GM19397 (cell line): Measurements from ENCODE around the gene CDK18.
"Not testable (repeated sequence)": the region's sequence is repeated elsewhere in the genome, so short reads cannot be mapped to it uniquely, and the experiment has no call there.

Experiments used
- ATAC-seq: cut with Tn5 transposase; IDR thresholded peaks from one replicate; pipeline ENCODE4 v1.9.1; 2021; ENCODE audit warnings: mild to moderate bottlenecking, moderate library complexity; ENCODE audit not compliant: unreplicated experiment

Gene CDK18

GRCh38 chr1:205504311-205505075 lies at the start of gene CDK18:
TSS of gene CDK18 (plus strand) at chr1:205504669. CDS start at chr1:205523168, 18,499 bp downstream.
- ATAC-seq: no peak

GRCh38 chr1:205454903-205455335 lies 49.5 kb upstream of the CDK18 start:
- no peak for ATAC-seq

- ATAC-seq: no peak
Observed at GRCh38 chr1:205455581-205456382, 48.7 kb upstream of the CDK18 start, which contains the start of gene BLACAT1. TSS of gene BLACAT1 (minus strand) at chr1:205456045.

- ATAC-seq: no peak
Observed at GRCh38 chr1:205456383-205456867, 48.0 kb upstream of the CDK18 start.

- ATAC-seq: no peak
Observed at GRCh38 chr1:205456868-205457745, 47.4 kb upstream of the CDK18 start.

- no peak for ATAC-seq
Observed at GRCh38 chr1:205458777-205459566, 45.5 kb upstream of the CDK18 start.

GRCh38 chr1:205465392-205465791 lies 39.1 kb upstream of the CDK18 start:
- no peak for ATAC-seq

- ATAC-seq: no peak
Observed at GRCh38 chr1:205466595-205467220, 37.8 kb upstream of the CDK18 start.

- no peak for ATAC-seq
Observed at GRCh38 chr1:205470131-205470530, 34.3 kb upstream of the CDK18 start.

- no peak for ATAC-seq
Observed at GRCh38 chr1:205472737-205473441, 31.6 kb upstream of the CDK18 start.

GRCh38 chr1:205473475-205473874 lies 31.0 kb upstream of the CDK18 start:
- ATAC-seq: no peak

GRCh38 chr1:205473966-205474365 lies 30.5 kb upstream of the CDK18 start:
- ATAC-seq: no peak

- ATAC-seq: no peak
Observed at GRCh38 chr1:205474571-205474970, 29.9 kb upstream of the CDK18 start.

- no peak for ATAC-seq
Observed at GRCh38 chr1:205475855-205476254, 28.6 kb upstream of the CDK18 start.

GRCh38 chr1:205476648-205477047 lies 27.8 kb upstream of the CDK18 start:
- ATAC-seq: no peak

- no peak for ATAC-seq
Observed at GRCh38 chr1:205477121-205477758, 27.2 kb upstream of the CDK18 start.

GRCh38 chr1:205477759-205478247 lies 26.7 kb upstream of the CDK18 start:
- ATAC-seq: no peak

- ATAC-seq: not testable (repeated sequence)
Observed at GRCh38 chr1:205478985-205479384, 25.5 kb upstream of the CDK18 start.
